GM18526 (cell line): ENCODE data around the gene GNAT2.

Source experiments
- POLR2A ChIP-seq: IDR thresholded peaks from 3 replicates; pipeline ENCODE4 v1.6.1; 2011; ENCODE audit not compliant: insufficient read length; ENCODE audit errors: extremely low read depth

Gene GNAT2

DNA sequence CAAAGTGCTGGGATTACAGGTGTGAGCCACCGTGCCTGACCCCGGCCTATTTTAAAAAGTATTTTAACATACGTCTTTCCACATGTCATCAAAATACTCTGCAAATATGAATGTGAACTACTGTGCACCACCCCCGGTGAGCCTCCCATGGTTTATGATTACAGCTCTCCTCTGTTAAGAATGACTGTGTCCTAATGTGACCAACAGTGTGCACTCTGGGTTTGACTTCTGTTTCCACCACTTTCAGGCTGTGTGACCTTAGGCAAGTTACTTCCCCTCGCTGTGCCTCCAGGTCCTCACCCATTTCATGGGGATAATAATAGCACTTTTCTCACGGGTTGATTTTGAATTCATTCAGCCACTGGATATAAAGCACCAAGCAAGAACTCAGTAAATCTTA lies 14.9 kb upstream of the GNAT2 start:
- no peak for TF ChIP-seq POLR2A

DNA sequence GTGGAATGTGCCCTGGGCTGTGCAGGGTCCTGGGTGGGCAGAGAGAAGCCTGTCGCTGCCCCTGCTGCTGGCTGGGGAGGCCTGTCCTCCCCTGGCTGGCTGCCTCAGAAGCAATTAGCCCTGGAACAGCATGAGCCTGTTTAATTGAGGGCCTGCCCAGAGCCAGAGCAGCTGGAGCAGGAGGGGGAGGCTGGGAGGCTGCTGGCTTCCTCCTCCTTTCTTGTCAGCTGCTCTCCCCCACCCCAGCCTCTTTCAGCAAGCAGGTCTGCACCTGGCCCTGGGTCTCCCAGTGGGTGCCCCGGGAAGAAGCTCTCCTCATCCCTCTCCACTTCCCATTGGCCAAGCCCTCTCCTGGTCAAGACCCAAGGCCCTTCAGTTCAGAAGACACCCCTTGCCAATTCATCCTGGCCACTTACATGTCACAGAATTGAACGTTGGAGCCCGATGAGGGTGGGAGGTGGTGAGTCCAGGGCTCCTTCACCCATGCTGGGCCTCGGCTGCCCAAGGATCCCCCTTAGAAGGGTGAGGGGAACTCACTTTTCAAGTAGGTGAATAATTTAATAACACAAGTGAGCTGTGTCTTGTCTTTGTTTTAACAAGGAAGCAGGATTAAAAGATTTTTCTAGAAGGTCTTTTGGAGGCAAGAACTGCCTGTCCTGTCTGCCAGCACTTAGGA lies 13.4 kb upstream of the GNAT2 start:
- TF ChIP-seq POLR2A: no peak

DNA sequence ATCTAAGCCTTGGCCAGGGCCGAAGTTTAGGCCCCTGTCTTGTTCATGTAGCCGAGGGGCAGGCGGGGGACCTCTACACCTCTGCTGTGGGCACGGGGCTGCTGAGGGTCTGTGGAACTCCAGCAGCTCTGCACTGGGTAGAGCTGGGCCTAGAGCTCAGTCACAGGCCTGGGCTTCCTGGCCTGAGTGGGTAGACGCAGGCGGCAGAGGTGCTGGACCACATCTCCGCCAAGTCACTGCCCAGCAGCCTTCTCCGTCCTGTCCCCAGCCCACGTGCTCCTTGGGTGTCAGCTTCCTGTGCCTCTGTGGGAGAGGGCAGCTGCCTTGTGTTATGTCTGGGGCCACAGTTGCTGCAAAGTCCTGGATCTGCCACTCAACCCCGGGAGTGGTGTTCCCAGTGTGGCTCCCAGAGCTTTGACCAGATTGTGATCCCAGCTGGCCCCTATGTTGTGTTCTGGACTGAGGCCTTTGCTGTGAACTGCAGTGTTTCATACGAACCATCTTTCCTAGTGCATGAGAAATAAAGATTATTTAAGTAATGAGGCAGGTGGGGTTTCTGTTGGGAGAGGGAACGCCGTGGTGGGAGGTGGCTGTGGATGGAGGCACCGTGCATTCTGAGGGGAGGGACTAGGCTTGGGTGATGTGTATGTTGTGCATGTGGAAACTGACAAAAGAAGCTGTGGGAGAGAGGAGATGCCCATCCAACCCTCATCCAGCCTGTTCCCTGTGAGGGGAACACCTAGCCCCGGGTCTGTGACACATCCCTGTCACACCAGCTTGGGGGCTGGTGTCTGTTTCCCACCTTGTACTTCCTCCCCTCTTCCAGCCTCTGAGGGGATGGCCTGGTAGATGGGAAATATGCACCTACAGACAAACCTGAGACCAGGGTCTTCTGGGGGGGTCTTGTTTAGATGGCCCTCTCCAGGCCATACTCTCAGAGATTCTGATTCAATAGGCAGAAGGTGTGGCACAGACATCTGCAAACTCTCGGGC lies 12.4 kb upstream of the GNAT2 start:
- no peak for TF ChIP-seq POLR2A

GRCh38 chr1:109630898-109631512 lies 11.6 kb upstream of the GNAT2 start:
- TF ChIP-seq POLR2A: no peak

DNA sequence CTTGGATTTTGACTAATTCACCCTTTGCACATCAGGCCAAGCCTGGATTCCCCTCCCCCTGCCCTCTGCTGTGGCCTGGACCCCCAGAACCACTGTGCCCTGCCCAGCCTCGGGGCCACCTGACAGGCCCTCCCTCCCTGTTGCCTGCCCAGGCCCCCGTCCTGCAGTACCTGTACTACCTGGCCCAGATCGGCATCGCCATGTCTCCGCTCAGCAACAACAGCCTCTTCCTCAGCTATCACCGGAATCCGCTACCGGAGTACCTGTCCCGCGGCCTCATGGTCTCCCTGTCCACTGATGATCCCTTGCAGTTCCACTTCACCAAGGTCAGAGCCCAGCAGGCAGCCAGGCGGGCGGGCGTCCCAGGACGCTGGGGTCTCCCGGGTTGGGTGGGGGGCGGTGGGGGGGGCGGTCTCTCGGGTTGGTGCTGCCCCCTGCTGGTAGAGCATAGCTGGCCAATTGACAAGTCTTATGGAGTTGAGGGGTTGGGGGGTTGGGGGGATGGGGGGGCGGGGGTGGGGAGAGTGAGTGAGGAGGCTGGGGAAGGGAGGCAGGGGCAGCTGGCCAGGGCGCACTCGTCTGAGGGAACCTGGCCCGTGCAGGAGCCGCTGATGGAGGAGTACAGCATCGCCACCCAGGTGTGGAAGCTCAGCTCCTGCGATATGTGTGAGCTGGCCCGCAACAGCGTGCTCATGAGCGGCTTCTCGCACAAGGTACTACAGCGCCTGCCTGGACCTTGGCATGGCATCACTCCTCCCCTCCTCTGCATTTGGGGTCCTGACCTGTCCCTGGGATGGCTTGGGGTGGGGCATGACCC lies 10.9 kb upstream of the GNAT2 start:
- no peak for TF ChIP-seq POLR2A

DNA sequence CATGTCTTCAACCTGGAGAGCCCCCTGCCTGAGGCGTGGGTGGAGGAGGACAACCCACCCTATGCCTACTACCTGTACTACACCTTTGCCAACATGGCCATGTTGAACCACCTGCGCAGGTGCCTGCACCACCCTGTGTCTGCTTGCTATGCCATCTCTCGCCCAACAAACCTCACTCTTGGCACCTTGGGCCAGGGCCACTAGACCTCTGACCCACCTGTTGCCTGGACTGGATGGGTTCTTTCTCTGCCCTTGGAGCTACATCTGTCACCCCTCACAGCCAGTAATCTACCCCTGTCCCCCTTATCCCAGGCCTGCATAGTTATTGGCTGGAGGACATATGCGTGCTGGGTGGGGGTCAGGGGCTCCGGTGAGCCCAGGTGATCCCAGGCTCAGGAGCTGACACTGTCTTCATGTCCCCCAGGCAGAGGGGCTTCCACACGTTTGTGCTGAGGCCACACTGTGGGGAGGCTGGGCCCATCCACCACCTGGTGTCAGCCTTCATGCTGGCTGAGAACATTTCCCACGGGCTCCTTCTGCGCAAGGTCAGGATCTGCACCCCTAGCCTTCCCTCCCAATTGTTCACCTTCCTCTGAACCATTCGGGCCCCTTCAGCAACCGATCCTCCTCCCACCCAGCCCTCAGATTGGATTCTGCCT lies 10.1 kb upstream of the GNAT2 start:
- TF ChIP-seq POLR2A: no peak

DNA sequence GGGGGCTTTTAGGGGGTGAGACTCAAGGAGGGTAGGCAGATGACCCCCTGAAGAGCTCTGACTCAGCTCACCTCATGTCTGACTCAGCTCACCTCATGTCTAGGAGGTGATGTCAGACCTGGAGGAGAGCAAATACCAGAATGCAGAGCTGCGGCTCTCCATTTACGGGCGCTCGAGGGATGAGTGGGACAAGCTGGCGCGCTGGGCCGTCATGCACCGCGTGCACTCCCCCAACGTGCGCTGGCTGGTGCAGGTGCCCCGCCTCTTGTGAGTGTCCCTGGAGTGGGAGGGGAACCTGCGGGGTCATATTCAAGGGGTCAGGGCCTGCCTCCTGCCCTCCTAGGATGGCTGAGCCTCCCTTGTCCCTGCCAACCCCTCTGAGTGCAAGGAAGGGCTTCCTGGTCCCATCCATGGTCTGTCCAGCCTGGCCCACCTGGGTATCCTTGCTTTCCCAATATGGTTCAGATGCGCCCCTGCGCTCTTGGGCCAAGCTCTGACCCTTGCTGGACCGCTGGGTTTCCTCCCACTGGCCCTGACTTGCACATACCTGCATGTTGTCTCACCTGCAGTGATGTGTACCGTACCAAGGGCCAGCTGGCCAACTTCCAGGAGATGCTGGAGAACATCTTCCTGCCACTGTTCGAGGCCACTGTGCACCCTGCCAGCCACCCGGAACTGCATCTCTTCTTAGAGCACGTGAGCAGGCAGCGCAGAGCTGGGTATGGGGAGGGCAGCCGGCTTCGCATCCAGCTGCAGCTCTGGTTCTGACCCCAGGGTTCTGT lies 9.3 kb upstream of the GNAT2 start:
- no peak for TF ChIP-seq POLR2A

DNA sequence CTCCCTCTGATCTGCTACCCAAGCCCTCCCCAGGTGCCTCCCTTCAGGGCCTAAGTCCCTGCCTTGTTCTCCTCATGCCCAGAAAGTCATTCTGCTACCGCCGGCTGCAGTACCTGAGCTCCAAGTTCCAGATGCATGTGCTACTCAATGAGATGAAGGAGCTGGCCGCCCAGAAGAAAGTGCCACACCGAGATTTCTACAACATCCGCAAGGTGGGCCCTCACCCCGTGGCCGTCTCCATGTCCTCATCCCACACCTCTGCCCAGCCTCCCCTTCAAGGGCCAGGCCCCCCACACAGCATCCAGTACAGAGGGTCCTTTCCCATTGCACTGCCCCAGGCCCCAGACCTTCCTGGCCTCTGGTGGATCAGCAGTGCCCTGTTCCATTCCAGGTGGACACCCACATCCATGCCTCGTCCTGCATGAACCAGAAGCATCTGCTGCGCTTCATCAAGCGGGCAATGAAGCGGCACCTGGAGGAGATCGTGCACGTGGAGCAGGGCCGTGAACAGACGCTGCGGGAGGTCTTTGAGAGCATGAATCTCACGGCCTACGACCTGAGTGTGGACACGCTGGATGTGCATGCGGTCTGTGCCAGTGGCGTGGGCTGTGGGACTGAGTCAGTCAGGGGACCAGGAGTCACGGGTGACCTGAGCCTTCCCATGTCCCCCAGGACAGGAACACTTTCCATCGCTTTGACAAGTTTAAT lies 8.4 kb upstream of the GNAT2 start:
- TF ChIP-seq POLR2A: no peak

DNA sequence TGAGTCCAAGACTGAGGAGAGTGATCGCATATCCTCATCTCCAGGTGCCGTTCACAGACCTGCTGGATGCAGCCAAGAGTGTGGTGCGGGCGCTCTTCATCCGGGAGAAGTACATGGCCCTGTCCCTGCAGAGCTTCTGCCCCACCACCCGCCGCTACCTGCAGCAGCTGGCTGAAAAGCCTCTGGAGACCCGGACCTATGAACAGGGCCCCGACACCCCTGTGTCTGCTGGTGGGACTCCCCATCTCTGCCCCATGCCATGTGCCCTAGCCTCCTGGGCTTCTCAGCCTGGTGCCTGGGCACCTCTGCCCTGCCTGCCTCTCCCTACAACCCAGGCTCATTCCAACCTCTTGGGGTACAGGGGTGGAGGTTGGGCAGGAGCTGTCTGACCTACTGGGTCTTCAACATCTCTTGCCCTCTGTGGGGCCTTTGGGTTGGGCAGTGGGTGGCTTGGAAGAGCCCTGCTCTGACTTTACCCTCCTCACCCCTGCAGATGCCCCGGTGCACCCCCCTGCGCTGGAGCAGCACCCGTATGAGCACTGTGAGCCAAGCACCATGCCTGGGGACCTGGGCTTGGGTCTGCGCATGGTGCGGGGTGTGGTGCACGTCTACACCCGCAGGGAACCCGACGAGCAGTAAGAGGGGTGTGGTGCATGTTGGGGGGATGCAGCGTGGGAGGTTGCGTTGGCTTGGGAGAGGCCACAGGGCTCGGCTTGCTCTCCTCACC lies 7.4 kb upstream of the GNAT2 start:
- TF ChIP-seq POLR2A: no peak

DNA sequence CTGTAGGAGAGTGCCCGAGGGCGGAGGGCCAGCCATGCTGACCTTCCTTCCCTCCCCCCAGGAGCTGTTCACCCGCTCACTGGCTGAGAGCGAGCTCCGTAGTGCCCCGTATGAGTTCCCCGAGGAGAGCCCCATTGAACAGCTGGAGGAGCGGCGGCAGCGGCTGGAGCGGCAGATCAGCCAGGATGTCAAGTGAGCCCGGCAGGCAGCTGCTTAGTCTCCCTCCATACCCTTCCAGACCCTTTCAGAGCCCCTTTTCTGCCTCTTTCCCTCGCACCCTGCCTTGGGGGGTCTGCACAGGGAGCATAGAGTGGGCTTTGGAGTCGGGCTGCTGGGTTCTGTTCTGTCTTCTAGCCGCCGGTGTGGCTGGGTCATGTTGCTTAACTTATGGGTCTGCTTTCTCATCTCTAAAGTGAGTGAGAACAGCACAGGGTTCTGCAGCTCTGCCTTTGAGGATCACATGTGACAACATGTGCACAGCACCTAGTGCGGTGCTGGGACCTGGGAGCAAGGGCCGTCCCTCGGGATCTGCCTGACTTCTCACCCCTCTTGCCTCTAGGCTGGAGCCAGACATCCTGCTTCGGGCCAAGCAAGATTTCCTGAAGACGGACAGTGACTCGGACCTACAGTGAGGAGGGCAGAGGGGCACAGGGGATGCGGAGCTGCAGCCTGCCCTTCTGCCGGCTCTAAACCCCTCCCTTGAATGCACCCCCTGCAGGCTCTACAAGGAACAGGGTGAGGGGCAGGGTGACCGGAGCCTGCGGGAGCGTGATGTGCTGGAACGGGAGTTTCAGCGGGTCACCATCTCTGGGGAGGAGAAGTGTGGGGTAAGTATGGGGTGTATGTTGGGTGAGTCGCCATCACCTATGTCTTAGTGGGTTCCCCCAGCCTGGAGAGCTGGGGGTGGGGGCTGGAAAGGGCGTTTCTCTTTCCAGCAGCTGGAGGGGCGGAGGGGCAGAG lies 6.5 kb upstream of the GNAT2 start:
- TF ChIP-seq POLR2A: no peak

DNA sequence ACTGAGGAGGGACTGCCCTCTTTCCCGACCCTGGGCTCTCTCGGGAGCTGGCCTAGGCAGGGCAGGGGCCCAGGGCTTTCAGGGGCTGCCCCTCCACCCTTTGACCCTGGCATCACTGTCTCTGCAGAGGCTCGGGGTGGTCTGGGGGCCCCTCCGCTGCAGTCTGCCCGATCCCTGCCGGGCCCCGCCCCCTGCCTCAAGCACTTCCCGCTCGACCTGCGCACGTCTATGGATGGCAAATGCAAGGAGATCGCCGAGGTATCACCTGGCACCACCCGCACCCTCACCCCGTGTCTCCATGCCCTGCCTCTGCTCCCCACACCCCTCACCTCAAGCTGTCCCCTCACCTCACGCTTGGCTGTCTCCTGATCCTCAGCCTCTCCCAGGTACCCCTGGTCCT lies 5.8 kb upstream of the GNAT2 start:
- TF ChIP-seq POLR2A: no peak
